Measurements from ENCODE around the gene FXYD5.

DNA sequence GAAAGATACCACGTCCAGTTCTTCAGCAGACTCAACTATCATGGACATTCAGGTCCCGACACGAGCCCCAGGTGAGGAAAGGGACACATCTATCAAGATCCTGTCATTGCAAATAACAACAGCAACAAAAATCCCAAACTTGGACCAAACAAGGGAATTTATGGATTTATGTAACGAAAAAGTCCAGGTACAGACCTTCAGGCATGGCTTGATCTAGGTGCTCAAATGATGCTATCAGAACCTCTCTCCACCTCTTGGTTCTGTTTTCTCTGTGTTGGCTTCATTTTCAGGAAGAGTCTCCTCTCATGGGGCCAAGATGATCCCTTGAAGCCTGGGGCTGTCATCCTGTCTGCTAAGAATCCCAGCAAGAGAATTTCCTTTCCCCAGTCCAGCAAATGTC lies 2.9 kb downstream of the FXYD5 start:
- no peak for TF ChIP-seq EZH2phosphoT487 (IDR thresholded peaks at IDR 0.05; ENCODE audit: borderline replicate concordance, low read length)
- TF ChIP-seq, protein P1, sequence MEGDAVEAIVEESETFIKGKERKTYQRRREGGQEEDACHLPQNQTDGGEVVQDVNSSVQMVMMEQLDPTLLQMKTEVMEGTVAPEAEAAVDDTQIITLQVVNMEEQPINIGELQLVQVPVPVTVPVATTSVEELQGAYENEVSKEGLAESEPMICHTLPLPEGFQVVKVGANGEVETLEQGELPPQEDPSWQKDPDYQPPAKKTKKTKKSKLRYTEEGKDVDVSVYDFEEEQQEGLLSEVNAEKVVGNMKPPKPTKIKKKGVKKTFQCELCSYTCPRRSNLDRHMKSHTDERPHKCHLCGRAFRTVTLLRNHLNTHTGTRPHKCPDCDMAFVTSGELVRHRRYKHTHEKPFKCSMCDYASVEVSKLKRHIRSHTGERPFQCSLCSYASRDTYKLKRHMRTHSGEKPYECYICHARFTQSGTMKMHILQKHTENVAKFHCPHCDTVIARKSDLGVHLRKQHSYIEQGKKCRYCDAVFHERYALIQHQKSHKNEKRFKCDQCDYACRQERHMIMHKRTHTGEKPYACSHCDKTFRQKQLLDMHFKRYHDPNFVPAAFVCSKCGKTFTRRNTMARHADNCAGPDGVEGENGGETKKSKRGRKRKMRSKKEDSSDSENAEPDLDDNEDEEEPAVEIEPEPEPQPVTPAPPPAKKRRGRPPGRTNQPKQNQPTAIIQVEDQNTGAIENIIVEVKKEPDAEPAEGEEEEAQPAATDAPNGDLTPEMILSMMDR (IDR thresholded peaks at IDR 0.05; ENCODE audit: low read depth, low read length, poor library complexity, severe bottlenecking) = no peak
